NCI-H748 (cell line): ENCODE results near the gene B3GNT2.
A peak's percentile ranks its signal among the peaks of the same experiment; 100 is the strongest.
"Not testable (repeated sequence)": the region's sequence is repeated elsewhere in the genome, so short reads cannot be mapped to it uniquely, and the experiment has no call there.

Source experiments
- DNase-seq: peaks from one replicate; lab custom pipeline; 2025; ENCODE audit not compliant: unreplicated experiment; lab: John Stamatoyannopoulos, UW

The B3GNT2 gene, protein sequence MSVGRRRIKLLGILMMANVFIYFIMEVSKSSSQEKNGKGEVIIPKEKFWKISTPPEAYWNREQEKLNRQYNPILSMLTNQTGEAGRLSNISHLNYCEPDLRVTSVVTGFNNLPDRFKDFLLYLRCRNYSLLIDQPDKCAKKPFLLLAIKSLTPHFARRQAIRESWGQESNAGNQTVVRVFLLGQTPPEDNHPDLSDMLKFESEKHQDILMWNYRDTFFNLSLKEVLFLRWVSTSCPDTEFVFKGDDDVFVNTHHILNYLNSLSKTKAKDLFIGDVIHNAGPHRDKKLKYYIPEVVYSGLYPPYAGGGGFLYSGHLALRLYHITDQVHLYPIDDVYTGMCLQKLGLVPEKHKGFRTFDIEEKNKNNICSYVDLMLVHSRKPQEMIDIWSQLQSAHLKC

DNA sequence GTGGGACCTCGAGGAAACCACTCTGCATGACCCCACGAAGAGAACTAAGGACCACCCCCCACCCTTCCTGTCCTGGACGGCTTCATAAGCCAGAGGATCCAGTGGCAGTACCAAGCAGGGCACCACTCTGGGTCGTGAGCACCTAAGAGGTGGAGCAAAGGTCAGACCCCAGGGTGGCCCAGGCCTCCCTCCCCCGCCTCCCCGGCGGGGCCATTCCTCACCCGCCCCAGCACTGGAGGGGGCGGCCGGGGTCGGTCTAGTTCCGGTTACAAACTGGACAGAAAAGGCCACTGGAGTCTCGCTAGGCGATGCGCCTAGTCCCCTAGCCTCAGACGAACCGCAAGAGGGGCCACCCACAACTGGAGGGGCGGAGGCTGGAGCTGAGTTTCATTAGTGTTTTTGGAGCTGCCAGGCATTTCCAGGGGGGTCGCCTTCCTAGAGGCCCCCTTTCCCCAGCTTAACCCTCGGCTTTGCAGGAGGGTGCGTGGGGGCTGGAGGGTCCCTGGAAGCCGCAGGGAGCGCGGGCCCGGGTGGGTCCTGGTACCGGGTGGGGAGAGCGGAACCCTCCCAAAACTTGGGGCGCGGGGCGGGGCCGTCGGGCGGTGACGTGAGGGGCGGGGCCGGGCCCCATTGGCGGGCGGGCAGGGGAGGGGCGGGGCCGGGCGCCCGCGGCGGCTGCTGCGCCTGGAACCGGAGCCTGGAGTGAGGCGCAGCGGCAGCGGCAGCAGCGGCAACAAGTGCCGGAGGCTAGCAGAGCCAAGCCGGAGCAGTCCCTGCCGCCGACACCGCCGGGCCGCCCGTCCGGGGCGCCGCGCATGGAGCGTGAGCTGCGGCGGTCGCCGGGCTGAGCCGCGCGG is at the start of gene B3GNT2:
TSS of gene B3GNT2 (plus strand) at position 695 of the 857 bp plus-strand sequence. CDS start 26,106 bp downstream, outside the sequence.
- DNase-seq = peak; percentile 74

DNA sequence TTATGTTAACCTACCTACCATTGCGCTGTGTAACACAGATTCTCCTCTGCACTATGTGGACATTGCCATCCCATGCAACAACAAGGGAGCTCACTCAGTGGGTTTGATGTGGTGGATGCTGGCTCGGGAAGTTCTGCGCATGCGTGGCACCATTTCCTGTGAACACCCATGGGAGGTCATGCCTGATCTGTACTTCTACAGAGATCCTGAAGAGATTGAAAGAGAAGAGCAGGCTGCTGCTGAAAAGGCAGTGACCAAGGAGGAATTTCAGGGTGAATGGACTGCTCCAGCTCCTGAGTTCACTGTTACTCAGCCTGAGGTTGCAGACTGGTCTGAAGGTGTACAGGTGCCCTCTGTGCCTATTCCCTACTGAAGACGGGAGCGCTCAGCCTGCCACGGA is 49.1 kb upstream of the B3GNT2 start:
- not testable (repeated sequence) for DNase-seq

DNA sequence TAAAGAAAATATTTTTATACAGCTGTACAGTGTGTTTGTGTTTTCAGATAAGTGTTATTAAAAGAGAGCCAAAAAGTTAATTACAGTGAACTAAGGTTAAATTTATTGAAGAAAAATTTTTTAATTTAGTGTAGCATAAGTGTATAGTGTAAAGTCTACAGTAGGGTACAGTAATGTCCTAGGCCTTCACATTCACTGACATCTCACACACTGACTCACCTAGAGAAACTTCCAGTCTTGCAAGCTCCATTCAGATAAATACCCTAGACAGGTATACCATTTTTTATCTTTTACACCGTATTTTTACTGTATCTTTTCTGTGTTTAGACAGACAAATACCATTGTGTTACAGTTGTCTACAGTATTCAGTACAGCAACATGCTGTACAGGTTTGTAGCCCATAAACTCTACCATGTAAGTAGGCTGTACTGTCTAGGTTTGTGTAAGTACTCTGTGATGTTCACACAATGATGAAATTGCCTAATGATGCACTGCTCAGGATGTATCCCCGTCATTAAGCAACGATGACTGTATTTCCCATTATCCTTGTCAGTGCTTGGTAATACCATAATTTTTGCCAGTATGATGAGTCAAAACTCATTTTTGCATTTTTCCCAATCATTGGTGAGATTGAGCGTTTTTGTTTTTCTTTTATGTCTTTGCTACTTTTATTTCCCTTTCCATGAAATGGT is 48.2 kb upstream of the B3GNT2 start:
- no peak for DNase-seq

DNA sequence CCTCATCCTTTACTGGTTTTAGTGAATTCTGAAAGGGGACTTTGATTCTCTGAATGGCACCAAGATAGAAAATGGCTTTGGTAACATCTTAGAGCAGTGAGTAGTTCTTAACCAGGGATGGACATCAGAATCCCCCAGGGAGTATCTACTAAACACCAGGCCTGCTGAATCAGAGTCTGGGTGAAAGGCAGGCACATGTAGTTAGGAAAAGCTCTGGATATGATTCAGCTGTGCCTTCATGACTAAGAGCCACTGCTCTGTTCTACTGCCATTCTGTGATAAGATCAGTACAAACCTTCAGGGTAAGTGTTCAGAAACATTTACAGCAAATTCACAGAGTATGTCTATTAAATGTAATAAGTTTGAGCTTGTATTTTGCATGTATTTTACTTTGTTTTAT is 46.2 kb upstream of the B3GNT2 start:
- DNase-seq = no peak

DNA sequence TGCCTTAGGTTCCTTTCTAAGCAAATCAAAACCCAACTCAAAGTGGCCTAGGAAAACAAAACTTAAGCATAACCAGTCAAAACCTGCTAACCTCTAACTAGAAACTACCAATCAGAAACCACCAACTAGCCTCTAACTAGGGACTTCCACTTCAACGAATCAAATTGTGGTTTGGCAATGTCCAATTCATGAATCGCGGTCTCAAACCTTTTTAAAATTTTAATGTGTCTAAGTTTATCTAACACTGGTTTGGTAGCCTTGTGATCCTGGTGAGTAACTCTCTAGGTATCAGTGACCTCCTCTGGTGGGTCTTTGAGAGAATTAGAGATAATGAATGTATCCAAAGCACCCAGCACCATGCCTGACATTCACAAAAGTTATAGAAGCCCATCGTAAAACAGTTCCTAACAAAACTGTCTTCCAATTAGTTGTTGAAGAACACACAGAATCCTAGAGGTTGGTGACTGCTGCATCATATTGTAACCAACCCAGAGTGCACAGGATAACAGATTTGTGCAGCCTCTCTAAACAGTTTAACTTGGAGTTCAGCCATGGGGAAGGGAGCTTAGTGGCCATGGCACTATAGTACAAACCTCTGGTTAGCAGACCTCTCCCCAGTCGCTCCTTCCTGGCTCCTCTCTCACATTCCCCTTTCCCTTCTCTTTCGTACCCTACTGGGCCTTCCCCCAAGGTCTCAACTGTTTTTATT is 45.2 kb upstream of the B3GNT2 start:
- no peak for DNase-seq

DNA sequence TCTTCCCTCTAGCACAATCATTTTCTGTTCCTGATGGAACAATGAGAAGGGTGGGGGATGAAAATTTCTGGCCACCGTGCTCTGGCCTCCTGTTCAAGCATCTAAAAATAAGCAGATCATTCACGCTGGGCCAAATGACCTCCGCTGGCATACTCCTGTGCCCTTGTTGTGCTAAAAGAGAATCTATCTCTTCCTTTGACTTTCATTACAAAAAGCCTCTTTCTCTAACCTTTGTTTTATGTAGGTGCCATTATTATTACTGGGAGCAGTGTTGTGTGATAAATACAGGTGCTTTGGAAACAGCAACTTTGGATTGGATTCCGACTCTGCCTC is 44.6 kb upstream of the B3GNT2 start:
- no peak for DNase-seq

DNA sequence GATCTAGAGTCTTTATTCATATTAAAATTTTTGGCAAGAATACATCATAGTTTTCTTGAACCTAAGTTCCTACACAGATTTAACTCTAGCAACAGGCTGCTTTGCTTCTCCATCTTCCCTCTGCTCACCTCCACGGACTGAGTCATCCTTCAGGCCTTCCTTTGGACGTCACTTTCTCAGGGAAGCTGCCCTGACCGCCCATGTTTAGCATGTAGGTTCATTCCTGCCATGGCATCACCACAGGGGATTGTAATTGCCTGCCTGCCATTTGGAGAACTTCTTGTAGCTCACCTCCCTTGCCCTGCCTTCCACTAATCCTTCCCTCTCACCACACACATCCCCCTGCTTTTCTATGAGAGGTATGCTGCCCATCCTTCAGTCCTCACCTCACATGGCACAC is 43.9 kb upstream of the B3GNT2 start:
- no peak for DNase-seq

DNA sequence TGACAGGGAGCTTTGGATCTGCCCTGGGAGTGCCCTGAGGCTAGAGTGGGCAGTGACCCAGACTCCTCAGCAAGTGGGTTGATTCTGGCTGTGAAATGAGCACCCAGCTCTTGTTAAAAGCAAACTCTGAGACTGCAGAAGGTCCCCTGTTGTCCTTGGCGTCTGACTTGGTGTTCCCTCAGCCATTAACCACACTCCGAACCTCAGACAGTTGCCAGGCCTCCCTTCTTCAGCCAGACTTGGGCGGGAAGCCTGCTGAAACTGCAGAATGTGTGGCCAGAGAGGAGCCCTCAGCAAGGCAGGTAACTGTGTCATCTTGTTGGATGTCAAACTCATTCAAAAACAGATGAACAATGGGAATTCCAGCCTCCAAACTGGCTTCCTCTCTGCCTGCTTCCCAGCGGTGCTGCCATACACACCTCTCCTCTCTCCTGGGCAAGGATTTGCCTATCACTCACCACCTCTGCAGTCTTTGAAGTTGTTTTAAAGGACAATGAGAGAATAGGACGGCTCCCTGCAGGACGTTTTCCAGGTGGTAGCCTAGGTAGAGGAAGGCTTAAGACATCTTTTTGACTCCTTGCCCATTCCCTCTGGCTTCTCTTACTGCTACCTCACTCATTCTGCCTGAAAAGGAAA is 38.9 kb upstream of the B3GNT2 start:
- DNase-seq = no peak

DNA sequence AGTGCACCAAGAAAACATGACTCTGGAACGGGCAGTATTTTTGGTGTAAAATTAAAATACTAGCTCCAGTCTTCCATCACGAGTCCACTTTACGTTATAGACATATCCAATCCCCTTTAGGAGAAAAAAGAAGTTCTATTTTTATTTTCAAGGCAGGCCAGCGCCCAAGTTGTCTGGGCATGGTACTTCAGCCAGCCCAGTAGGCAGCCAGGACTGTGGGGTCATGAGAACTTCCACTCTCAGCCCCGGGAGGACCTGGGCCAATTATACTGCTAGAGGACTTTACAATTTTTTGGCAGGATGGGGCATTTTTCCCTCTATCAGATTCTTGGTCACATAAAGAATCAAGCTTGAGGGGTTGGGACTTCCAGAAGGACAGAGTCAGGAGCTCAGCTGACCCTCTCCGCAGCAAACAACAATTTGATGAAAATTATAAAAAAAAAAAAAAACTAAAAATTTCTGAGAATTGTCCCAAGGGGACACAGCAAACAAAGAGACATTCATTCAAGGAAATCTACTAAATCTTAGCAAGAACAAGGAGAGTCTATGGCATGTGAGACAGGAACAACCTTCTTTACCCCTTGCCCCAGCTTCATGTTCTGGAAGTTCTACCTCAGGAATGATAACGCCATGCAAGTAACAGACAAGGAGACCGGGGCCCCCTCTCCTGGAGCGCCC is 37.3 kb upstream of the B3GNT2 start:
- DNase-seq = no peak

DNA sequence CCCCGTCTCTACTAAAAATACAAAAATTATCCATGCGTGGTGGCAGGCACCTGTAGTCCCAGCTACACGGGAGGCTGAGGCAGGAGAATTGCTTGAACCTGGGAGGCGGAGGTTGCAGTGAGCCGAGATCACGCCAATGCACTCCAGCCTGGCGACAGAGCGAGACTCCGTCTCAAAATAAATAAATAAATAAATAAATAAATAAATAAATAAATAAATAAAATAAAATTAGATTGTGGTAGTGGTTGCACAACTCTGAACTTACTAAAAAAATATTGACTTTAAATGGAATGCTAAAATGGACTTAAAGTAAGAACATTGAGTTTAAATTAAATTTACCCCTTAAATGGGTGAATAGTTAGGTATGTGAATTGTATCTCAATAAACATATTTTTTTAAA is 35.2 kb upstream of the B3GNT2 start:
- not testable (repeated sequence) for DNase-seq

DNA sequence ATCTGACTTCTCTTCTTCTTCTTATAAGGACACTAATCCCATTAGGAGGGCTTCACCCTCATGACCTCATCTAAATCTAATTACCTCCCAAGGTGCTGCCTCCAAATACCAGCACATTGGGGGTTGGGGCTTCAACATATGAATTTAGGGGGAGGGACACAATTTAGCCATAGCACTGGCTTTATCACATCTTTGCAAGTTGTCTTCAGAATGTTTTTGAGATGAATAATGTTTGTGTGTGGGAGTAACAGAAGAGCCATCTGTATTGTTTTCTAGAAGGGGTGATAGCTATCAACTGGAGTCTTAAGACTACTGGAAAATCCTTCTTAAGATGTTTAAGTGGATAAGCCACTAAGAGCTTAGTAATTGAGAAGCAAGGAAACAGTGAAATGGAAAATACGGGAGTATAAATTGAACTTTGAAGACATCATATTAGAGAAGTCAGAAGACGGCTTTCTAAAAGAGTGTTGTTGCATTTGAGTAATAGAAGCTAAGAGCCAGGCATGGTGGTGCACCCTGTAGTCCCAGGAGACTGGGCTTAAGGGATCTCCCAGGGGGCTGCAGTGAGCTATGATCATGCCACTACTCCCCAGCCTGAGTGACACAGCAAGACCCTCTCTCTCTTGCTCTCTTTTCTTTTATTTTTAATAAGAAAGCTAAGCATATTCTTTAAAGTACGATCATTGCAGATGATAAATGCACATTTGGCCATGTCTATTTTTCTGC is 32.6 kb upstream of the B3GNT2 start:
- DNase-seq = no peak

DNA sequence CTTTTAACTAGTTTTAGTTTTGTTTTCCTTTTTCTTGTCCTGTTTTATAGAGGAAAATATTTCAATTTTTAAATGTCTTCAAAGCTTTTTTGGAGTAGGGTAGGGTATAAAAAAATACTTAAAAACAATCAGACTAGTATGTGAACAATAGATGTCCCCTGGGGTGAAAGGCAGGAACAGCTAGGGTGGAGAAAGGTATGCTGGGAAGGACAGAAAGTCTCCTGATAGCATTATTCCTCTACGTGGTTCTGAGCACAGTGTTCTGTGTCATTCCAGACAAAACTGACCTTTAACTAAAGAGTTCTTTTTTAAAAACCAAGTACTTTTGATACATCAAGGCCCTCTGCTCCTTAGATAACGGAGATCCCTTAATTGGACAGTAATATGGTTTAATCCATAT is 32.1 kb upstream of the B3GNT2 start:
- DNase-seq = no peak

DNA sequence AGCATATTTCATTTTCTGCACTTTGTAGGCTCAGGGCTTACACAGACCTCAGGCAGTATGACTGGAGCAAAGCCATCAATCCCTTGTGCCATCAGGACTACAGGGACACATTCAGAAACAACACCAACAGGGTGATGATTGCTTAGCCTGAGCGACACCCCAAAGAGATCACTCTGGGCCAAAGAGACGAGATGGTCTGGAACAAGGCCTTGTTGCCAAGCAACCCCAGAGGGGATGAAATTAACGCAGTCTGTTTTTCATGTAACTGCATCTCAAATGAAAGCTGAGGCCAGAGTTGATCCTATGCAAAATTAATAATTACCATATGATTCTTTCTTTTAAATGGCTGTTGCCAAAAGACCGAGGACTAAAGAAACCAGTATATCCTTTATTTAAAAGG is 20.2 kb upstream of the B3GNT2 start:
- DNase-seq = peak; percentile 61

DNA sequence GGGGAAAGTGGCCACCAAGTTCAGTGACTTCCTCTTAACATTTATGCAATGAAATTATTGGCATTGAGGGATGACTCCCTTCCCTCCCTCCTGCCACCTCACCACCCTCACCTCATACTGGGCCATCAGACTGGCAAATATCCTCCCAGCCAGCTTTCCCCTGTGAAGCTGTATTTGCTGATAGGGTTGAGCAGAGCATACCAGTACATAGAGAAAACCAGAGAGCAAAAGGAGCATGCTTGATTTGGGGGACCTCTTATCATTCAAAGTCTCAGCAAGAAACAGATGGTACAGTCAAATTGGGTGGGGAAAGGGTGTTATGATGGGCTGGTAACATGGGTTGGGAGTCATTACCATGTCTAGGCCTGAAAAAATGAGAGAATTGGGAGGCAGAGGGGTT is 19.1 kb upstream of the B3GNT2 start:
- DNase-seq = no peak

DNA sequence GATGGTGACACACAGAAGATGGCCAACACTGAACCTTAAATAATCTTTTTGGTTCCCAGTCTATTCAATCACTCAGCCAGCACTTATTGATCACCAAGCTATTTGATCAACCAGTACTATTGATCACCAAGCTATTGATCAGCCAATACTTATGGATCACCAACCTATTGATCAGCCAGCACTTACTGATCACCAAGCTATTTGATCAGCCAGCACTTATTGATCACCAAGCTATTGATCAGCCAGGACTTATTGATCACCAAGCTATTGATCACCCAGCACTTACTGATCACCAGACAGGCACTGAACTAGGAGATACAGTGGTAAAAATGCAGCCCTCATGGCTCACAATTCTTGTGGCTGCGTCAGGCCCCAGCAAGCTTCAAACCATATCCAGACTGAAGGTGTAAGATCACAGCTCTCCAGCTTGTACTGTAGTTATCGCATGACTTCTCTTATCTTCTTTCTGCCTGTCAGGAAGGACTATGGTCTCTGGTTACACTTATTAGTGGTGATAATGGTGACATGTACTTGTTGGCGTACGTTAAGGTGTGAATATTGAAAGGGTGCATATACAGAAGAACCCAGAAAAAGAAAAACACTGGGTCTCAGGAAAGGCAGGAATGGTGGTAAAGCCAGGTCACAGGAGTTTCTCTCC is 18.4 kb upstream of the B3GNT2 start:
- no peak for DNase-seq

DNA sequence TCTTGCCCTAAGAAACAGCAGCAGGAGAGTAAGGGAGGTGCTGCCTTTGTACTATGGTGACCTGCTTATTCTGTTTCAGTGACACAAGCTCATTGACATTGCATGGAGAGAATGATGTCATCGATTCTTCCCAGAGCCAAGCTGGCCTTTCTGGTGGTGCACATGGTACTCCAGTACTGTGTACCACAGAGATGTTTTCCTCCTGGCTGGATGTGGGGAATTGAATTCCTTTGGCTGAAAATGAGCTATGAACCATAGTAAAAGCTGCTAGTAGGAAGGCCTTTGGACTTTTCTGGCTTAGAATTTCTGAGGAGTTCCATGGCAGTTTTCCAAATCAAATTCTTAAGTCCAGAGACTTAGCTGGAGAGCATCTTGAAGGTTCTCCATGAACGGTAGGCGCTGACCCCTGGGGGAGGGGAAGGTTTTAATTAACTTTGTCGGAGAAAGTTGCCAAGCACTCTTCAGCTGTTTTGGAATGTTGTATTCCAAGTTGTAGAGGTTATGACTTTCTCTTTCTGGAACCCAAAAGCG is 17.1 kb upstream of the B3GNT2 start:
- no peak for DNase-seq

DNA sequence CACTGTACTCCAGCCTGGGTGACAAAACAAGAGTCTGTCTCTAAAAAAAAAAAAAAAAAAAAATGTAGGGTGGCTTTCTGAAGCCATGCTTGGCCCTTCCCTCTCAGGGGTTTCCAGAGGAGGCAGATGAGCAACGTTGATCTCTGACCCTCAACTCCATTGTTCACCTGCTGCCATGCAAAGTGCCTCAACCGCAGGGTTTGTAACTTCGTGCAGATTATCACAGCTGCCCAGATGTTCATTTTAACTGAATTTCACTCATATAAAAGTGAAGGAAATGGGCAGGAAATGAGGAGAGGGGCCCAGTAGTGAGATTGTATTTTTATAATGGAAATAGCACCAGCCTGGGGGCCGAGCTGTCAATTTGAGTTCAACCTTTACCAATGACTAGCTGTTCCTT is 14.9 kb upstream of the B3GNT2 start:
- no peak for DNase-seq

DNA sequence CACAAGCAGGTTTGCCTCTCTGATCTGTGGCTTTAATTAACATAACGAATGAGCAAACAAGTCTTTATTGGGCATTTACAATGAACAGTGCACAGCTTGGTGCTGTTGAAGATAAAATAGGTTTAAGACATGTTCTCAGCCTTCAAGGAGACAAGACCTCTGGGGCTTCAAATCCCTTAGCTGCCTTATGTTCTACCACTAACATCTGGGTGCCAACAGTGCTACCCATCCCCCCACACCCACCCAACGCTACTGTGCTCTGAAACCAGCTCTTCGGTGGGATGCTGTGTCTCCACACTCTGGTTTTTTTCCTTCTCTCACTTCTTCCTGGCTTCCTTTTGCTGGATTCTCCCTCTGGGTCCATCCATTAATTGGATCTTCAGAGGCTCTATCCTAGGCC is 14.1 kb upstream of the B3GNT2 start:
- DNase-seq = no peak
